ENCODE measurements around the gene CDC27.
"Not testable (repeated sequence)": the region's sequence is repeated elsewhere in the genome, so short reads cannot be mapped to it uniquely, and the experiment has no call there.

GRCh38 chr17:47216821-47217220 is 27.7 kb upstream of the CDC27 start:
- TF ChIP-seq CTCF (IDR thresholded peaks at IDR 0.05; ENCODE audit: low read depth, low read length, poor library complexity, severe bottlenecking); EZH2phosphoT487 (IDR thresholded peaks at IDR 0.05; ENCODE audit: borderline replicate concordance, low read length): not testable (repeated sequence)
